ENCODE measurements around the gene NDUFAF3.

DNA sequence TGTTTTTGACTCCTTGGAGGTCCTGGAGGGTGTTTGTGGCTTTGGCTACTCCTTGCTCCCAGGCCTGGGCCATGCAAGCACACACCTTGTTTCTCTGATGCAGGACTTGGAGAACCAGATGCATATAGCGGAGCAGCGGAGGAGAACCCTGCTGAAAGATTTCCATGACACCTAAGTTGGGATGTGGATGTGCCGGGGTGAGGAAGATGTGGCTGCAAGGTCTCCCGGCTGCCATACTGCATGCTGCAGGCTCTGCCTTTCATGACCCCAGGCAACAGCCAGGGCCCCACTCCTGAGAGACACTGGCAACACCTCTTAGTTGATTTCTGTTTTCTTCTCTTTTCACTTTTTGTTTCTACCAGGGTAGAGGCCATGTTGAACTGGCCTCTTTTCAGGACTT lies 38.8 kb upstream of the NDUFAF3 start:
- TF ChIP-seq CEBPB (IDR thresholded peaks at IDR 0.05; ENCODE audit: low read depth, low read length) (no peak), POLR2A (IDR thresholded peaks at IDR 0.05; ENCODE audit: low read depth, low read length) (no peak), SMC3 (IDR thresholded peaks at IDR 0.05; ENCODE audit: low read depth, low read length) (no peak)
- TF ChIP-seq, protein P1, sequence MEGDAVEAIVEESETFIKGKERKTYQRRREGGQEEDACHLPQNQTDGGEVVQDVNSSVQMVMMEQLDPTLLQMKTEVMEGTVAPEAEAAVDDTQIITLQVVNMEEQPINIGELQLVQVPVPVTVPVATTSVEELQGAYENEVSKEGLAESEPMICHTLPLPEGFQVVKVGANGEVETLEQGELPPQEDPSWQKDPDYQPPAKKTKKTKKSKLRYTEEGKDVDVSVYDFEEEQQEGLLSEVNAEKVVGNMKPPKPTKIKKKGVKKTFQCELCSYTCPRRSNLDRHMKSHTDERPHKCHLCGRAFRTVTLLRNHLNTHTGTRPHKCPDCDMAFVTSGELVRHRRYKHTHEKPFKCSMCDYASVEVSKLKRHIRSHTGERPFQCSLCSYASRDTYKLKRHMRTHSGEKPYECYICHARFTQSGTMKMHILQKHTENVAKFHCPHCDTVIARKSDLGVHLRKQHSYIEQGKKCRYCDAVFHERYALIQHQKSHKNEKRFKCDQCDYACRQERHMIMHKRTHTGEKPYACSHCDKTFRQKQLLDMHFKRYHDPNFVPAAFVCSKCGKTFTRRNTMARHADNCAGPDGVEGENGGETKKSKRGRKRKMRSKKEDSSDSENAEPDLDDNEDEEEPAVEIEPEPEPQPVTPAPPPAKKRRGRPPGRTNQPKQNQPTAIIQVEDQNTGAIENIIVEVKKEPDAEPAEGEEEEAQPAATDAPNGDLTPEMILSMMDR (conservative IDR thresholded peaks at IDR 0.05; ENCODE audit: low read depth, low read length): no peak
- TF ChIP-seq, protein P2, sequence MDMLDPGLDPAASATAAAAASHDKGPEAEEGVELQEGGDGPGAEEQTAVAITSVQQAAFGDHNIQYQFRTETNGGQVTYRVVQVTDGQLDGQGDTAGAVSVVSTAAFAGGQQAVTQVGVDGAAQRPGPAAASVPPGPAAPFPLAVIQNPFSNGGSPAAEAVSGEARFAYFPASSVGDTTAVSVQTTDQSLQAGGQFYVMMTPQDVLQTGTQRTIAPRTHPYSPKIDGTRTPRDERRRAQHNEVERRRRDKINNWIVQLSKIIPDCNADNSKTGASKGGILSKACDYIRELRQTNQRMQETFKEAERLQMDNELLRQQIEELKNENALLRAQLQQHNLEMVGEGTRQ (IDR thresholded peaks at IDR 0.05; ENCODE audit: low read depth, low read length): no peak

All from IMR-90 (cell line).